HG03060 (cell line): Measurements from ENCODE around the gene ACTL7A.
"Not testable (repeated sequence)": the region's sequence is repeated elsewhere in the genome, so short reads cannot be mapped to it uniquely, and the experiment has no call there.

Experiments used
- ATAC-seq: cut with Tn5 transposase; IDR thresholded peaks from one replicate; pipeline ENCODE4 v1.9.1; 2021; ENCODE audit warnings: low read depth, moderate number of reproducible peaks; ENCODE audit not compliant: unreplicated experiment

Gene ACTL7A

GRCh38 chr9:108874058-108874788 lies 12.2 kb downstream of the ACTL7A start:
- ATAC-seq, result no peak

GRCh38 chr9:108876425-108876824 lies 14.4 kb downstream of the ACTL7A start:
- ATAC-seq, result no peak

DNA sequence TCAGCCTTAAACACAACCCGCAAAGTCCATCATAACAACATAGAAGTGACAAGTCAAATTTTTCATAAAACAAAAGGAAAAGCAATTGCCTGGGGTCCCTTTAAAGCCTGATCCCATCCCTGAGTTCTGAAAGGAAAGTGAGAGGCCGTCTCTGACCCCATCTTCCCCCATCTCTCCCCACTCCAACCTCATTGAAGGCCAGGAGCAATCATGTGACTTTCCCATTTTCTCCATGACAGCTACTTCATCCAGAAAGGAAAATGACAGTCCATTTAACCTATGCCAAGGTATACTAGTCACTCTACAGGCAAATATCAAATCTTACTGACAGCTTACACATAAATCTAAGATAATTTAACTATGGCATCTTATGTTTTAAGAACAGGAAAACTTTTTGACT lies 15.5 kb downstream of the ACTL7A start:
- no peak for ATAC-seq

DNA sequence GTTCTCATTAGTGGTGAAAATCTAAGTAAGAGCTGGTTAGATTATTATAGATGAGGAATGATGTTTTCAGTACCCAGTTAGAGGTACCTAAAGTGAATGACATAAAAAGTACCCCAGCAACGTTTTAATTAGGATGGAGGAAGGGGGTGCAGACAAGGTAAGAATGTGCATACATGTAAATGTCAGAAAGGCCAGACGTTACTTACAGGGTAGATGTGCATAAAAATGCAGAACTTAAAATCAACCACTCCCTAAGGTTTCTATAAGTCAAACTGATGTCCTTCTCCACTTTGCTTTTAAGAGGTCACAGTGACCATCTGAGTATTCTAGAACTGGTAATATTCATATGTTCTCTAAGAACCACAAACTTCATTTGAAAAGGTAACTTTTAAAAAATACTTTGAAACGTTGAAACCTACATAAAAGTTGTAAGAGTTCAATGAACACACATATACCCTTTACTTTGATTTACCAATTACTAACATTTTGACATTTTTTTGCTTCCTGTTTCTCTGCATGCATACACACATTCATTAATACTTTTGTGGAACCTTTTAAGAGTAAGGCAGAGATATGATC lies 18.8 kb downstream of the ACTL7A start:
- ATAC-seq, result no peak

DNA sequence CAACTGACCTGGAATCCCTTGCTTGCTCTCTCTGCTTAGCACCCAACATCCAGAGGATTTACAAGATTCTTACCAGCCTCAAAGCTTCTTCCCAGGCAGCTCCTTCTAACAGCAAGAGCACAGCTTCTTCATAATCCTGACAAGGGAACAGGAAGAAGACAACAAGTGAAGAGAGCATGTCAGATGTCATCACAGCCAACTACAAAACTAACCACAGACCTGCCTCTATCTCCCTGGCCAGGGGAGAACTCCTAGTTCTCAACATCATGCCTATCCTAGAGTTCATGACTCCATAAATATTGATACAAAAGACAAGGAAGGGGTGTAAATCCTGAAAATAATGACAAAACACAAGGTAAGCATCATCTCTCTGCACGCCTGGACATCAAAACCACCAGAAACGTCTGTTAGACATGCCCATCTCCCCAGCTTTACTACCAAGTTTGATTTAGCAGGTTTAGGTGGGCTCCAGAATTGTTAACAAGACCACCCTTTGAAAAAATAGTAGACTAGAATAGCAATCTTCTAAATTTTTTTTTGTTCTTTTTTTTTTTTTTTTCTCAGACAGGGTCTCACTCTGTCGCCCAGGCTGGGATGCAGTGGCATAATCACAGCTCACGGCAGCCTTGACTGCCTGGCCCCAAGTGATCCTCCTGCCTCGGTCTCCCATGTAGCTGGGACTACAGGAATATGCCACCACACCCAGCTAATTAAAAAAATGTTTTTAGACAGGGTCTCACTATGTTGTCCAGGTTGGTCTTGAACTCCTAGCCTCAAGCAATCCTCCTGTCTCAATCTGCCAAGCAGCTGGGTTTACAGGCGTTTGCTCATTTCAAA lies 20.2 kb downstream of the ACTL7A start:
- no peak for ATAC-seq

DNA sequence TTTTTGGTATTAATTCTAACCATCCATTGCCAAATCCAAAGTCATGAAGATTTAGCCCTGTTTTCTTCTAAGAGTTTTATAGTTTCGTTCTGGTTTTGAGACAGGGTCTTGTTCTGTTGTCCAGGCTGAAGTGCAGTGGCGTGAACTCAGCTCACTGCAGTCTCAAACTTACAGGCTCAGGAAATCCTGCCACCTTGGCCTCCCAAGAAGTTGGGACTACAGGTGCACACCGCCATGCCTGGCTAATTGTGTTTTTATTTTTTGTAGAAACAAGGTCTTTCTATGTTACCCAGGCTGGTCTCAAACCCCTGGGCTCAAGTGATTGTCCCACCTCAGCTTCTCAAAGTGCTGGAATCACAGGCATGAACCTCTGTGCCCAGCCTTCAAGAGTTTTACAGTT lies 21.0 kb downstream of the ACTL7A start:
- no peak for ATAC-seq

GRCh38 chr9:108884701-108885100 lies 22.6 kb downstream of the ACTL7A start:
- ATAC-seq, result no peak

DNA sequence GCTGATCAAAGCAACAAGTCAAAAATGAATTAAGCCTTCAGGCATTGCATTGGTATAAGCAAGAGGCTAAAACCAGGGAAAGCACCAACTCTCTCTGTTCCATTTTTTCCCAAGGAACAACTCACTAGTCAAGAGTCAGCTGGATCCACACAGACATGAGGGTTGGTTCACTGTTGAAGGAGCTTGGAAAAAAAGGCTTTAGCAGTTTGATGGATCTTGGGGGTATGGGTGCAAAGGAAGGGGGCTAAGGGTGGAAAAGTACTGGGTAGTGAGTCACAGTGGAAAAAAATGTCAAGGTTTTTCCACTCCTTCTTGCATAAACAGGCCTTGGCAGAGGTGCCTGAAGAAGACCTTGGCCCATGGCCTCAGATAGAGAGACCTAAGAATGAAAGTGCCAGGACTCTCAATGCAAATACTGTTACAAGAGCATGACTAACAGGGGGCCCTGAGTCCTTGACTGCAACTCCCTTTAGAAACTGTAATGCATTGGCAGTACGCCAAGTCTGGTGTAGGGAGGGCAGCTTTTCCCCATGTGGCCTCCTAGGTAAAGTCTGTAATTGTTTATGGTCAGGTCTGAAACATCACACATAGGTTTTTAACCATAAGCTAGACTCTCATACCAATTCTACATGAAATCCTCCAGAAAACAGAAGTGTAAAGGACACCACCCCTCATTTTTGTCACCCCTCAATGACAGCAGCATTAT lies 23.7 kb downstream of the ACTL7A start:
- peak; percentile 98 for ATAC-seq

GRCh38 chr9:108886594-108887271 lies 24.7 kb downstream of the ACTL7A start:
- ATAC-seq, result not testable (repeated sequence)

GRCh38 chr9:108889649-108890067 lies 27.6 kb downstream of the ACTL7A start:
- no peak for ATAC-seq

DNA sequence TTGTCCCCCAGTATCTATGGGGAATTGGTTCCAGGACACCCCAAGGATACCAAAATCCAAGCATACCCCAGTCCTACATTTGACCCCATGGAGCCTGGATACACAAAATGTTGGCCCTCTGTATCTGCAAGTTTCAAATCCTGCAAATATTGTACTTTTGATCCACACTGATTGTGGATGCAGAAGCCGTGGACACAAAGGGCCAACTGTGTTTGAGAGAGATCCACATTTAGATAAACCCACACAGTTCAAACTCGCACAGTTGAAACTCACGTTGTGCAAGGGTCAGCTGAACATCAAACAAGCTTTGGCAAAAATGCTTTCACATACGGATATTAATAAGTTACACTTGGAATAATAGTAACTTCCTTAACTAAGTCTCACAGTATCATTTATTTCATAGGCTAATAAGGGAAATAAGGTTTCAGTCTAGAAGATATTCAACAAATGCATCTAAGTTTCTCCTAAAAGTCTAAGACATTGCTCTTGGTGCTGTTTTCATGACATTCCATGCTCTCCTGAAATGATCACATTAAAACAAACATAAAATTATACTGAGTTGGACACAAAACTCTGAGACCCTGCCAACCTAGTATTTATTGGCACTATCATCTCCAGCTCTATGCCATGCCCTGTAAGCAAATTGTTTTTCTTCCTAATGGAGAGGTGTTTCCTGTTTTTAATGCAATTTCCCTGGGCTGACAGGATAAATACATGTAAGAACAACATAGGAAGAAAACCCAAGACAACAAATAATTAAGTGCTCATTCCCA lies 32.3 kb downstream of the ACTL7A start:
- ATAC-seq, result no peak

GRCh38 chr9:108897324-108898096 lies 35.4 kb downstream of the ACTL7A start:
- ATAC-seq, result no peak

GRCh38 chr9:108899023-108899695 lies 37.1 kb downstream of the ACTL7A start:
- ATAC-seq, result not testable (repeated sequence)

GRCh38 chr9:108900176-108900575 lies 38.1 kb downstream of the ACTL7A start:
- ATAC-seq, result no peak

GRCh38 chr9:108903420-108904103 lies 41.5 kb downstream of the ACTL7A start:
- no peak for ATAC-seq

GRCh38 chr9:108904161-108904560 lies 42.1 kb downstream of the ACTL7A start:
- ATAC-seq, result no peak

GRCh38 chr9:108905494-108905893 lies 43.4 kb downstream of the ACTL7A start:
- no peak for ATAC-seq

DNA sequence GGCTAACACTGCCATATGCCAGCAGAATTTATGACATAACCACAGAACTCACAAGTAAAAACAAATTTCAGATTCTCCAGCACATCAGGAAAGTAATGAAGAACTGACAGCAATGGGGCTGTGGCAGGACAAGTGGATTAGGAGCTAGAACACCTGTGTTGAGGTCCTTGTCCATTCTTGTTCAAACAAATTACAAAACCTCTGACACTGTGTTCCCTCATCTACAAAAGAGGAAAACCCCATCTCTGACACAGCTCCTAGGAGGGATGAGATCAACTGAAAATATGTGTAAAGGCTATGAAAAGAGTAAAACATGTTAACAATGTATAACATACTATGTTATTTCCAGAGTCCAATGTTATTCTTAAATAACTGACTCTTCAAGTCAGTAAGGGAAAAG lies 48.3 kb downstream of the ACTL7A start:
- no peak for ATAC-seq
